H9 (cell line): Measurements from ENCODE around the gene PLEKHM3. TPM values are rescaled to one million over a fixed set of nuclear protein-coding genes. Genes with fewer than 3 reads are reported as not detected.

Experiments
- DNase-seq: peaks from one replicate; pipeline ENCODE4 v3.0.0-alpha.2; 2017
- H2AFZ ChIP-seq: one replicate; pipeline ENCODE4 v1.6.1; 2013; ENCODE audit warnings: mild to moderate bottlenecking, low read length, control low read depth, moderate library complexity
- H2AK5ac ChIP-seq: 2 replicates; pipeline ENCODE4 v1.6.1; 2013; ENCODE audit warnings: low read length, control low read depth, mixed read lengths; ENCODE audit not compliant: insufficient read length
- H2BK120ac ChIP-seq: one replicate; pipeline ENCODE4 v1.6.1; 2013; ENCODE audit warnings: low read depth, mild to moderate bottlenecking, low read length, control low read depth, inconsistent platforms; ENCODE audit not compliant: poor library complexity, severe bottlenecking
- H2BK12ac ChIP-seq: 2 replicates; pipeline ENCODE4 v1.6.1; 2013; ENCODE audit warnings: low read length, control low read depth, mixed read lengths, low read depth; ENCODE audit not compliant: insufficient read length
- H2BK15ac ChIP-seq: 2 replicates; pipeline ENCODE4 v1.6.1; 2013; ENCODE audit warnings: low read depth, low read length, control low read depth
- H2BK20ac ChIP-seq: one replicate; pipeline ENCODE4 v1.6.1; 2013; ENCODE audit warnings: low read depth, mild to moderate bottlenecking, low read length, control low read depth, inconsistent platforms; ENCODE audit not compliant: poor library complexity, severe bottlenecking
- H2BK5ac ChIP-seq: 2 replicates; pipeline ENCODE4 v1.6.1; 2013; ENCODE audit warnings: low read length, control low read depth, mixed read lengths; ENCODE audit not compliant: insufficient read length
- H3K14ac ChIP-seq: 2 replicates; pipeline ENCODE4 v1.6.1; 2013; ENCODE audit warnings: low read length, control low read depth; ENCODE audit not compliant: insufficient read depth
- H3K18ac ChIP-seq: 2 replicates; pipeline ENCODE4 v1.6.1; 2013; ENCODE audit warnings: low read depth, mild to moderate bottlenecking, mixed read lengths, low read length, control low read depth; ENCODE audit not compliant: insufficient read length
- H3K23ac ChIP-seq: 2 replicates; pipeline ENCODE4 v1.6.1; 2013; ENCODE audit warnings: low read length, control low read depth, mixed read lengths, low read depth; ENCODE audit not compliant: insufficient read length
- H3K23me2 ChIP-seq: 2 replicates; pipeline ENCODE4 v1.6.1; 2013; ENCODE audit warnings: low read depth, mild to moderate bottlenecking, mixed read lengths, low read length, control low read depth; ENCODE audit not compliant: insufficient read length, poor library complexity, severe bottlenecking
- H3K27ac ChIP-seq: 2 replicates; pipeline ENCODE4 v1.5.1; 2013; ENCODE audit warnings: low read length, control low read depth, mixed read lengths, low read depth; ENCODE audit not compliant: insufficient read length
- H3K27me3 ChIP-seq: 2 replicates; pipeline ENCODE4 v1.6.1; 2013; ENCODE audit warnings: low read length, control low read depth, inconsistent platforms; ENCODE audit not compliant: insufficient read depth
- H3K4ac ChIP-seq: 2 replicates; pipeline ENCODE4 v1.6.1; 2013; ENCODE audit warnings: low read depth, mild to moderate bottlenecking, control low read depth, inconsistent platforms, low read length, moderate library complexity
- H3K4me1 ChIP-seq: 2 replicates; pipeline ENCODE4 v1.6.1; 2013; ENCODE audit warnings: low read length, control low read depth, inconsistent platforms; ENCODE audit not compliant: insufficient read depth
- H3K4me2 ChIP-seq: 2 replicates; pipeline ENCODE4 v1.6.1; 2013; ENCODE audit warnings: low read length, control low read depth, mixed read lengths; ENCODE audit not compliant: insufficient read length, insufficient read depth
- H3K56ac ChIP-seq: 2 replicates; pipeline ENCODE4 v1.6.1; 2013; ENCODE audit warnings: low read depth, mild to moderate bottlenecking, mixed read lengths, low read length, control low read depth; ENCODE audit not compliant: insufficient read length
- H3K79me1 ChIP-seq: 2 replicates; pipeline ENCODE4 v1.6.1; 2013; ENCODE audit warnings: low read depth, mild to moderate bottlenecking, moderate library complexity, low read length, control low read depth, inconsistent platforms; ENCODE audit not compliant: insufficient read depth, poor library complexity, severe bottlenecking
- H3K79me2 ChIP-seq: 2 replicates; pipeline ENCODE4 v1.6.1; 2013; ENCODE audit warnings: low read length, control low read depth, inconsistent platforms; ENCODE audit not compliant: insufficient read depth
- H3K9ac ChIP-seq: 2 replicates; pipeline ENCODE4 v1.6.1; 2013; ENCODE audit warnings: low read length, control low read depth, mixed read lengths; ENCODE audit not compliant: insufficient read length; ENCODE audit errors: extremely low read depth
- H3K9me3 ChIP-seq: one replicate; pipeline ENCODE4 v1.6.1; 2013; ENCODE audit warnings: low read depth, low read length, inconsistent platforms; ENCODE audit not compliant: control insufficient read depth
- H3T11ph ChIP-seq: one replicate; pipeline ENCODE4 v1.6.1; 2013; ENCODE audit warnings: mild to moderate bottlenecking, low read length, control low read depth, inconsistent platforms
- H4K20me1 ChIP-seq: one replicate; pipeline ENCODE4 v1.6.1; 2013; ENCODE audit not compliant: control insufficient read depth, insufficient read length, insufficient read depth
- H4K5ac ChIP-seq: 2 replicates; pipeline ENCODE4 v1.6.1; 2013; ENCODE audit warnings: low read depth, mild to moderate bottlenecking, mixed read lengths, low read length, control low read depth; ENCODE audit not compliant: insufficient read length
- H4K8ac ChIP-seq: replicated peaks from 2 replicates; pipeline ENCODE4 v1.6.1; 2013; ENCODE audit warnings: low read length, control low read depth, mixed read lengths, low read depth; ENCODE audit not compliant: insufficient read length
- H4K91ac ChIP-seq: 2 replicates; pipeline ENCODE4 v1.6.1; 2013; ENCODE audit warnings: low read depth, mild to moderate bottlenecking, moderate library complexity, mixed read lengths, low read length, control low read depth; ENCODE audit not compliant: insufficient read length
- H3K27ac Mint-ChIP-seq, 3 experiments: 2 replicates in 2 of 3; 3 replicates in 1 of 3; pipeline ENCODE4 v1.8.0; 2020 to 2021; ENCODE audit warnings: mixed read lengths in 3 of 3, mild to moderate bottlenecking in 1 of 3, moderate library complexity in 1 of 3
- H3K27me3 Mint-ChIP-seq: 2 replicates; pipeline ENCODE4 v1.8.0; 2021; ENCODE audit warnings: low read depth, mild to moderate bottlenecking, moderate library complexity, mixed read lengths
- H3K36me3 Mint-ChIP-seq, 3 experiments: 2 replicates in 2 of 3; 3 replicates in 1 of 3; pipeline ENCODE4 v1.8.0; 2020 to 2021; ENCODE audit warnings: low read depth in 3 of 3, mixed read lengths in 3 of 3; ENCODE audit not compliant: insufficient read depth in 1 of 3
- H3K4me1 Mint-ChIP-seq, 2 experiments: 2 replicates each; pipeline ENCODE4 v1.8.0; 2020; ENCODE audit warnings: mixed read lengths in 2 of 2
- H3K4me3 Mint-ChIP-seq, 2 experiments: 2 replicates in 1 of 2; 3 replicates in 1 of 2; pipeline ENCODE4 v1.8.0; 2020 to 2021; ENCODE audit warnings: mild to moderate bottlenecking in 2 of 2, mixed read lengths in 2 of 2, moderate library complexity in 1 of 2
- H3K9me3 Mint-ChIP-seq, 2 experiments: 2 replicates in 1 of 2; 3 replicates in 1 of 2; pipeline ENCODE4 v1.8.0; 2020; ENCODE audit warnings: mild to moderate bottlenecking in 2 of 2, mixed read lengths in 2 of 2, moderate library complexity in 1 of 2
- CTCF ChIP-seq: fragments of 200-600 bp; sonication (generic); conservative IDR thresholded peaks from 3 replicates; pipeline ENCODE4 v1.8.0; 2021; ENCODE audit warnings: antibody characterized with exemption, mild to moderate bottlenecking
- WGBS: extraction: QIAGEN DNeasy Blood & Tissue Kit; methylation state at CpG from one replicate; pipeline ENCODE4 v1.1.7; 2013; ENCODE audit warnings: missing lambda C conversion rate, low lambda C conversion rate, mixed read lengths; ENCODE audit not compliant: insufficient read length; ENCODE audit errors: extremely low coverage; 5-methylcytosine and 5-hydroxymethylcytosine counted together
- total RNA-seq: library from RNA; stranded (reverse); gene quantifications from 2 replicates; pipeline ENCODE4 v1.2.1, GENCODE V29; 2021

Gene PLEKHM3
- total RNA-seq, 1 experiment from 2014 or later = 7.5 TPM

- H3K9me3 Mint-ChIP-seq = no peaks in the 10 kb centered on the region
- H4K8ac ChIP-seq = no peak overlapping the region
- no peak overlapping the region for H4K5ac ChIP-seq
- no peaks in the 10 kb centered on the region for H3K27me3 ChIP-seq
- no peaks in the 10 kb centered on the region for H3K27me3 Mint-ChIP-seq
- no peaks in the 10 kb centered on the region for H3K79me2 ChIP-seq
- H2BK15ac ChIP-seq = no peak overlapping the region
- H3K23me2 ChIP-seq = no peaks in the 10 kb centered on the region
- H3K4me3 Mint-ChIP-seq = no peak overlapping the region
- no peak overlapping the region for H3K23ac ChIP-seq
- no peak overlapping the region for H3K56ac ChIP-seq
- H3T11ph ChIP-seq = no peak overlapping the region
- H2BK120ac ChIP-seq = no peak overlapping the region
- no peak overlapping the region for H2BK5ac ChIP-seq
- no peak overlapping the region for H2AFZ ChIP-seq
- H3K27ac Mint-ChIP-seq = no peak overlapping the region
- no peak overlapping the region for H2AK5ac ChIP-seq
- WGBS = no CpG with 5 or more reads among the region's 3 CpGs
- H3K36me3 Mint-ChIP-seq = no peaks in the 10 kb centered on the region
- H3K4me2 ChIP-seq = no peak overlapping the region
- peaks cover 30 to 39% of the 10 kb centered on the region in 2 experiments for H3K4me1 Mint-ChIP-seq
- H3K18ac ChIP-seq = no peak overlapping the region
- no peak overlapping the region for H3K9ac ChIP-seq
- DNase-seq = no peak
- H3K4ac ChIP-seq = no peak overlapping the region
- H3K4me1 ChIP-seq = peaks cover 4% of the 10 kb centered on the region
- H3K9me3 ChIP-seq = no peaks in the 10 kb centered on the region
- no peaks in the 10 kb centered on the region for H3K79me1 ChIP-seq
- H2BK20ac ChIP-seq = no peak overlapping the region
- H2BK12ac ChIP-seq = no peak overlapping the region
- TF ChIP-seq CTCF = no peak
- H4K91ac ChIP-seq = no peak overlapping the region
- H3K27ac ChIP-seq = no peak overlapping the region
- H3K14ac ChIP-seq = no peak overlapping the region
- H4K20me1 ChIP-seq = no peaks in the 10 kb centered on the region
Measured at GRCh38 chr2:207845202-207845864, 180.0 kb downstream of the PLEKHM3 start.
